ENCODE data around the gene MAPT.
"Not testable (repeated sequence)": the region's sequence is repeated elsewhere in the genome, so short reads cannot be mapped to it uniquely, and the experiment has no call there.

Gene MAPT

GRCh38 chr17:45861165-45861564, 33.2 kb upstream of the MAPT start:
- DNase-seq = peak in 2 of 56 donors; percentile 9 to 11

- DNase-seq = not testable (repeated sequence)
Measured at GRCh38 chr17:45862127-45862526, 32.2 kb upstream of the MAPT start.

GRCh38 chr17:45863857-45864654, 30.3 kb upstream of the MAPT start:
- DNase-seq = no peak

GRCh38 chr17:45867171-45867570, 27.2 kb upstream of the MAPT start:
- peak in 47 of 56 donors; percentile 11 to 87 (median 55) for DNase-seq

GRCh38 chr17:45867702-45868101, 26.7 kb upstream of the MAPT start:
- DNase-seq = peak in 15 of 56 donors; percentile 3 to 42 (median 24)

GRCh38 chr17:45868276-45868675, 26.1 kb upstream of the MAPT start:
- no peak for DNase-seq

- DNase-seq = no peak
Measured at GRCh38 chr17:45869676-45870341, 24.5 kb upstream of the MAPT start.

- DNase-seq = peak in 1 of 56 donors; percentile 5
Measured at GRCh38 chr17:45870342-45870974, 23.9 kb upstream of the MAPT start.

- DNase-seq = no peak
Measured at GRCh38 chr17:45871718-45872117, 22.6 kb upstream of the MAPT start.

GRCh38 chr17:45873728-45874127, 20.6 kb upstream of the MAPT start:
- DNase-seq = no peak

GRCh38 chr17:45874151-45874550, 20.2 kb upstream of the MAPT start:
- DNase-seq = no peak

- no peak for DNase-seq
Measured at GRCh38 chr17:45876539-45876938, 17.8 kb upstream of the MAPT start.

- no peak for DNase-seq
Measured at GRCh38 chr17:45877467-45877866, 16.9 kb upstream of the MAPT start.

- DNase-seq = no peak
Measured at GRCh38 chr17:45883063-45883462, 11.3 kb upstream of the MAPT start.

- no peak for DNase-seq
Measured at GRCh38 chr17:45886852-45887251, 7.5 kb upstream of the MAPT start.

- no peak for DNase-seq
Measured at GRCh38 chr17:45888392-45888791, 6.0 kb upstream of the MAPT start.

- no peak for DNase-seq
Measured at GRCh38 chr17:45889579-45889978, 4.8 kb upstream of the MAPT start.

GRCh38 chr17:45893725-45894021, 681 bp upstream of the MAPT start:
- DNase-seq = no peak

- peak in 43 of 56 donors; percentile 20 to 72 (median 50) for DNase-seq
Measured at GRCh38 chr17:45895304-45895968, 1.1 kb downstream of the MAPT start.

GRCh38 chr17:45895969-45896785, 1.8 kb downstream of the MAPT start:
- peak in 13 of 56 donors; percentile 33 to 72 (median 55) for DNase-seq

Measured in amygdala (tissue), 56 donors.